Measurements from ENCODE around the gene EEIG2. TPM values are rescaled to one million over a fixed set of nuclear protein-coding genes. Genes with fewer than 3 reads are reported as not detected.
"Not testable (repeated sequence)": the region's sequence is repeated elsewhere in the genome, so short reads cannot be mapped to it uniquely, and the experiment has no call there.

The EEIG2 gene
- total and polyA plus RNA-seq, 2 of the 13 experiments (the other 11 are each of a cell fraction or from before 2014, with no cell fraction given) = 0.90 to 3.2 TPM

DNA sequence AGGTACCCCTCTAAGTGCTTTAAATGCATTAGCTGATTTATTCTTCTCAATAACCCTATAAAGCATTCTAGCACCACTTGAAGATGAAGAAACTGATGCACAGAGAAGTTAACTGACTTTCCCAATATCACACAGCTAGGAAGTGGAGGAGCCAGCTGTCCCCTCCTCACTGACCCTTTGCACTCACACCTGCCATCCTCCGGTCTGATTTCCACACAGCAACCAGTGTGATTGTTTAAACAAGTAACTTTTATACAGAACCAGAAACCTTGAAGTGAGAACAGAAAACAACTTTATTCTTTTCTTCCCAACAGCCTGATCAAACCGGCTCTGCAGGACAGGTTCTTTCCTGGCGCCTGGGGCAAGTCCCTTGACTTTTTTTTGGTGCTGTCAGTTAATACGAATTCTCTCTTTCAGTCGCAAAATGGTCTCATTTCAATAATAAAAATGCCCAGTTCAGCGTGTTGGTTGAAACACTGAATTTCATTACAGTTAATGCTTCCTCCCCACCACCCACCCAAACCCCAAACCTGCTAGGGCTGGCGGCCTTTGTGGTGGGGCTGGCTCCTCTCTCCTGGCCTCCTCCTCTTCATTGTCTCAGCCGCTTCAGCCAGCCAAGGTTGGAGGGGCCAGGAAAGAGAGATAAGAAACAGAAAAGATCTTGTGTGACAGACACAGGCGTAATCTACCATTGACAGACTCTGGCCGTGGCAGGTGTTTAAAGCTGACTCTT lies 26.4 kb upstream of the EEIG2 start:
- POLR2A ChIA-PET = no interaction called here
- no peak overlapping the region for H2AFZ ChIP-seq (ENCODE audit: low read length)
- CTCF ChIA-PET (ENCODE audit: low intra/inter-chr PET ratio, low total read pairs) = no interaction called here

DNA sequence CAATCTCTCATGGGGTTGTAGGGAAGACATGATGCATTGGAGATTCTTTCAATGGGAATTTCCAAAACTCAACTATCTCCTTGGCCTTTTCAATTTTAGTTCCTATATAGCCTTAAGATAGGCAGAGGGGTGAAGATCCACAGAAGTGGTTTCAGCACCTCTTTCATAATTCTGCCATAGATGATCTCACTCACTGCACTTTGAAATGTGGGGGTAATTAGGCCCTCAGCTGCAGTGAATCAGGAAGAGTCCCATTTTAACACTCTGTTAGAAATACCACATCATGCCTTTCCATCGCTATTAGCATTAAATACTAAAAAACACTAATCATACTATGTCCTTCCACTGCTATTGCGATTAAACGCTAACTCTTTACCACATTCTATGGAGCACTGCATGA lies 25.1 kb upstream of the EEIG2 start:
- H3K4me3 ChIP-seq (replicated peaks in 1 of 3; ENCODE audit: insufficient read depth in 1 of 3, low read depth in 2 of 3, low read length in 3 of 3) = no peak overlapping the region
- H2AFZ ChIP-seq (ENCODE audit: low read length) = no peak overlapping the region
- H3K79me2 ChIP-seq (ENCODE audit: insufficient read depth, low read length) = no peaks in the 10 kb centered on the region
- no peaks in the 10 kb centered on the region for H3K27me3 ChIP-seq (ENCODE audit: control insufficient read depth in 1 of 2, insufficient read depth in 2 of 2, low read length in 2 of 2)
- H3K9me3 ChIP-seq (ENCODE audit: low read length) = no peaks in the 10 kb centered on the region
- ATAC-seq = no peak
- BruUV-seq (replicated peaks) = no TSS peak
- ChIA-PET CTCF (ENCODE audit: low intra/inter-chr PET ratio, low total read pairs) (no interaction called here), POLR2A (no interaction called here)
- H4K20me1 ChIP-seq (ENCODE audit: insufficient read depth, low read length) = no peaks in the 10 kb centered on the region
- intact Hi-C loops (cut with micrococcal nuclease; ENCODE audit: unreplicated experiment) = no loop called here
- in situ Hi-C loops (cut with HindIII; ENCODE audit: extremely low pct_ligation_motif_present, low pct_unique_long_range_greater_than_20kb) = no loop called here
- WGBS (ENCODE audit: low lambda C conversion rate) = 68% methylated on average over 3 of the region's 3 CpGs
- TF ChIP-seq ZNF709 (CRISPR knock-in tag; IDR thresholded peaks at IDR 0.05) = no peak
- FAIRE-seq = no peak
- H3K9ac ChIP-seq (ENCODE audit: insufficient read depth, low read depth, low read length) = no peak overlapping the region
- no peak overlapping the region for H3K4me2 ChIP-seq (ENCODE audit: low read depth, low read length)
- H3K36me3 ChIP-seq (replicated peaks in 1 of 2; ENCODE audit: control insufficient read depth in 1 of 2, insufficient read depth in 2 of 2, low read length in 2 of 2) = no peaks in the 10 kb centered on the region
- DNase-seq (ENCODE audit: low spot score) = no peak
- no peaks in the 10 kb centered on the region for H3K4me1 ChIP-seq (ENCODE audit: insufficient read depth, low read length)
- H3K27ac ChIP-seq (ENCODE audit: extremely low read length, insufficient read depth, low read length) = no peak overlapping the region

More for the DNA sequence above, 26.4 kb upstream of the EEIG2 start:
- no TSS peak for BruUV-seq (replicated peaks)
- Histone ChIP-seq H3K4me3 (replicated peaks in 1 of 3; ENCODE audit: insufficient read depth in 1 of 3, low read depth in 2 of 3, low read length in 3 of 3) (no peak overlapping the region), H4K20me1 (ENCODE audit: insufficient read depth, low read length) (no peaks in the 10 kb centered on the region), H3K9me3 (ENCODE audit: low read length) (no peaks in the 10 kb centered on the region), H3K9ac (ENCODE audit: insufficient read depth, low read depth, low read length) (no peak overlapping the region), H3K36me3 (replicated peaks in 1 of 2; ENCODE audit: control insufficient read depth in 1 of 2, insufficient read depth in 2 of 2, low read length in 2 of 2) (no peaks in the 10 kb centered on the region), H3K27me3 (ENCODE audit: control insufficient read depth in 1 of 2, insufficient read depth in 2 of 2, low read length in 2 of 2) (no peaks in the 10 kb centered on the region), H3K79me2 (ENCODE audit: insufficient read depth, low read length) (no peaks in the 10 kb centered on the region), H3K4me1 (ENCODE audit: insufficient read depth, low read length) (no peaks in the 10 kb centered on the region), H3K4me2 (ENCODE audit: low read depth, low read length) (no peak overlapping the region), H3K27ac (ENCODE audit: extremely low read length, insufficient read depth, low read length) (no peak overlapping the region)
- FAIRE-seq (no peak), DNase-seq (ENCODE audit: low spot score) (no peak), ATAC-seq (no peak; the same call in 2 of the 3 replicates)
- peak; percentile 69; the same call in 1 of the 2 replicates for TF ChIP-seq ZNF768 (CRISPR knock-in tag; IDR thresholded peaks at IDR 0.05)
- TF ChIP-seq GTF3A (CRISPR knock-in tag; conservative IDR thresholded peaks at IDR 0.05) = no peak
- in situ Hi-C loops (cut with HindIII; ENCODE audit: extremely low pct_ligation_motif_present, low pct_unique_long_range_greater_than_20kb) (no loop called here), intact Hi-C loops (cut with micrococcal nuclease; ENCODE audit: unreplicated experiment) (loop anchor here (2.0 kb wide), 1 partner anchor 21 kb away; no protein-coding TSS in a partner anchor)
- WGBS (ENCODE audit: low lambda C conversion rate) = 29% methylated on average over 10 of the region's 10 CpGs

DNA sequence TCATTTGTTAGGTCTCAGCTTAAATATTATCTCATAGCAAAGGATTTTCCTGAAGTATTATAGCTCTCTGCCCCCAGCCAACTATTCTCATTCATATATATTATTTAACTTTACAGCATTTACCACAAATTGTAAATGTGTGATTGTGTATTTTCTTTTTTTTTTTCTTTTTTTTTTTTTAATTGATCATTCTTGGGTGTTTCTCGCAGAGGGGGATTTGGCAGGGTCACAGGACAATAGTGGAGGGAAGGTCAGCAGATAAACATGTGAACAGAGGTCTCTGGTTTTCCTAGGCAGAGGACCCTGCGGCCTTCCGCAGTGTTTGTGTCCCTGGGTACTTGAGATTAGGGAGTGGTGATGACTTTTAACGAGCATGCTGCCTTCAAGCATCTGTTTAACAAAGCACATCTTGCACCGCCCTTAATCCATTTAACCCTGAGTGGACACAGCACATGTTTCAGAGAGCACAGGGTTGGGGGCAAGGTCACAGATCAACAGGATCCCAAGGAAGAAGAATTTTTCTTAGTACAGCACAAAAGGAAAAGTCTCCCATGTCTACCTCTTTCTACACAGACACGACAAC lies 24.5 kb upstream of the EEIG2 start:
- FAIRE-seq; intact Hi-C loops (cut with micrococcal nuclease; ENCODE audit: unreplicated experiment); H3K9me3 ChIP-seq (ENCODE audit: low read length); H2AFZ ChIP-seq (ENCODE audit: low read length); H3K27ac ChIP-seq (ENCODE audit: extremely low read length, insufficient read depth, low read length); H3K79me2 ChIP-seq (ENCODE audit: insufficient read depth, low read length); H3K4me3 ChIP-seq (replicated peaks in 1 of 3; ENCODE audit: insufficient read depth in 1 of 3, low read depth in 2 of 3, low read length in 3 of 3); H3K4me1 ChIP-seq (ENCODE audit: insufficient read depth, low read length); DNase-seq (ENCODE audit: low spot score); BruUV-seq (replicated peaks); in situ Hi-C loops (cut with HindIII; ENCODE audit: extremely low pct_ligation_motif_present, low pct_unique_long_range_greater_than_20kb); H3K27me3 ChIP-seq (ENCODE audit: control insufficient read depth in 1 of 2, insufficient read depth in 2 of 2, low read length in 2 of 2); ATAC-seq; H3K9ac ChIP-seq (ENCODE audit: insufficient read depth, low read depth, low read length); POLR2A ChIA-PET; CTCF ChIA-PET (ENCODE audit: low intra/inter-chr PET ratio, low total read pairs); H3K36me3 ChIP-seq (replicated peaks in 1 of 2; ENCODE audit: control insufficient read depth in 1 of 2, insufficient read depth in 2 of 2, low read length in 2 of 2); H3K4me2 ChIP-seq (ENCODE audit: low read depth, low read length); H4K20me1 ChIP-seq (ENCODE audit: insufficient read depth, low read length): not testable (repeated sequence)
- 58% methylated on average over 4 of the region's 6 CpGs for WGBS (ENCODE audit: low lambda C conversion rate)

DNA sequence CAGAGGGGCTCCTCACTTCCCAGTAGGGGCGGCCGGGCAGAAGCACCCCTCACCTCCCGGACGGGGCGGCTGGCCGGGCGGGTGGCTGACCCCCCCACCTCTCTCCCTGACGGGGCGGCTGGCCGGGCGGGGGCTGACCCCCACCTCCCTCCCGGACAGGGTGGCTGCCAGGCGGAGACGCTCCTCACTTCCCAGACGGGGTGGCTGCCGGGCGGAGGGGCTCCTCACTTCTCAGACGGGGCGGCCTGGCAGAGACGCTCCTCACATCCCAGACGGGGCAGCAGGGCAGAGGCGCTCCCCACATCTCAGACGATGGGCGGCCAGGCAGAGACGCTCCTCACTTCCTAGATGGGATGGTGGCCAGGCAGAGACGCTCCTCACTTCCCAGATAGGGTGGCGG lies 23.9 kb upstream of the EEIG2 start:
- H3K79me2 ChIP-seq (ENCODE audit: insufficient read depth, low read length); H3K4me3 ChIP-seq (replicated peaks in 1 of 3; ENCODE audit: insufficient read depth in 1 of 3, low read depth in 2 of 3, low read length in 3 of 3); BruUV-seq (replicated peaks); DNase-seq (ENCODE audit: low spot score); H4K20me1 ChIP-seq (ENCODE audit: insufficient read depth, low read length); ATAC-seq; H3K27me3 ChIP-seq (ENCODE audit: control insufficient read depth in 1 of 2, insufficient read depth in 2 of 2, low read length in 2 of 2); POLR2A ChIA-PET; in situ Hi-C loops (cut with HindIII; ENCODE audit: extremely low pct_ligation_motif_present, low pct_unique_long_range_greater_than_20kb); H3K4me1 ChIP-seq (ENCODE audit: insufficient read depth, low read length); CTCF ChIA-PET (ENCODE audit: low intra/inter-chr PET ratio, low total read pairs); FAIRE-seq; intact Hi-C loops (cut with micrococcal nuclease; ENCODE audit: unreplicated experiment); H3K9ac ChIP-seq (ENCODE audit: insufficient read depth, low read depth, low read length); H3K36me3 ChIP-seq (replicated peaks in 1 of 2; ENCODE audit: control insufficient read depth in 1 of 2, insufficient read depth in 2 of 2, low read length in 2 of 2); H3K4me2 ChIP-seq (ENCODE audit: low read depth, low read length); H3K9me3 ChIP-seq (ENCODE audit: low read length); H3K27ac ChIP-seq (ENCODE audit: extremely low read length, insufficient read depth, low read length); H2AFZ ChIP-seq (ENCODE audit: low read length): not testable (repeated sequence)
- WGBS (ENCODE audit: low lambda C conversion rate) = 91% methylated on average over 25 of the region's 27 CpGs
